Measurements from ENCODE around the gene FBXO24. TPM values are rescaled to one million over a fixed set of nuclear protein-coding genes. Genes with fewer than 3 reads are reported as not detected.
A peak's percentile ranks its signal among the peaks of the same experiment; 100 is the strongest.

Gene FBXO24
- total and polyA plus RNA-seq, 9 of the 15 experiments (the other 6 are each of a cell fraction or from before 2014, with no cell fraction given), result 0.17 to 0.95 (median 0.50) TPM

DNA sequence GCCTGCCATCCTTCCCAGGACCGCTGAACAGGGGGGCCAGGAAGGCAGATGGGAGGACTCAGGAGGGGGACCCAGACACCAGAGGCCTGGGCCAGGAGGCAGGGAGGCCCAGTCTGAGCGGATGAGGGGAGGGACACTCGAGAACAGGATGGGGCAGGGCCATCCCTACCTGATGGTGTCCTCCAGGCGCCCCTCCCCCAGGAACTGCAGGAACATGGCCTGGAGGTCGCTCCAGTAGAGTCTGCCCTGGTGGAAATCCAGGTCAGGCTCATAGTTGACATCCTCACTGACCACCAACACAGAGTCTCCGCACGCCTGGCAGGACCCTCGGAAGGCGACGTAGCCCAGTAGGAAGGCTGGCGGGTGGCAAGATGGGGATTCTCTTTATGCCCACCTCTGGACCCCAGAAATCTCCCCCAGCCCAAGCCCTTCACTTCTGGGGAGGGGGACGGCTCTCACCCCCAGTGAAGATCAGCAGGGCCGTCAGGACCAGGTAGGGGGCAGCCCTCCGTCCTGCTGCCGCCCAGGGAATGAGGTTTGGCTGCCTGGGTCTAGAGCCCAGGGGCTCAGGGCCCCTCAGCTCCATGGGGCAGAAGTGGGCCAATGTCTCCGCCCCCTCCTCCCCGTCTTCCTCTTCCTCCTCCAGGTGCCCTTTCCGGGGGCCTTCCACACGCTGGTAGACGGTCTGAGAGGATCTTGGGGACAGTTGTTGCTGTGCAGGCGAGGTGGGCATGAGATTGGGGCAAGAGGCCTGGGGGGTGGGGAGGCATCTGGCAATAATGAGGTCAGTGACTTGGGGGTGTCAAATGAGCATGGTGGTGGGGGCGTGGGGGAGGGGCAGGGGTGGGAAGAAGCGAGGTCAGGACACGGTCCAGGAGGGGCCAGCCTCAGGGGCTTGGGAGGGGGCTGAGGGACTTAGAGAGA is 54.7 kb downstream of the FBXO24 start (continued):
- TF ChIP-seq TBL1XR1 (IDR thresholded peaks at IDR 0.05; ENCODE audit: low read length in 2 of 2), result no peak
- no peak for TF ChIP-seq NFYB (IDR thresholded peaks at IDR 0.05; ENCODE audit: extremely low read depth, insufficient read length)
- TF ChIP-seq ATF1 (CRISPR knock-in tag; IDR thresholded peaks at IDR 0.05), result no peak
- 0 out of 2 replicates have a peak, but pooled peaks have one; percentile 6 for TF ChIP-seq ATF1 (tag; IDR thresholded peaks at IDR 0.05)
- TF ChIP-seq ZSCAN32 (CRISPR knock-in tag; IDR thresholded peaks at IDR 0.05), result no peak
- TF ChIP-seq, protein P1, sequence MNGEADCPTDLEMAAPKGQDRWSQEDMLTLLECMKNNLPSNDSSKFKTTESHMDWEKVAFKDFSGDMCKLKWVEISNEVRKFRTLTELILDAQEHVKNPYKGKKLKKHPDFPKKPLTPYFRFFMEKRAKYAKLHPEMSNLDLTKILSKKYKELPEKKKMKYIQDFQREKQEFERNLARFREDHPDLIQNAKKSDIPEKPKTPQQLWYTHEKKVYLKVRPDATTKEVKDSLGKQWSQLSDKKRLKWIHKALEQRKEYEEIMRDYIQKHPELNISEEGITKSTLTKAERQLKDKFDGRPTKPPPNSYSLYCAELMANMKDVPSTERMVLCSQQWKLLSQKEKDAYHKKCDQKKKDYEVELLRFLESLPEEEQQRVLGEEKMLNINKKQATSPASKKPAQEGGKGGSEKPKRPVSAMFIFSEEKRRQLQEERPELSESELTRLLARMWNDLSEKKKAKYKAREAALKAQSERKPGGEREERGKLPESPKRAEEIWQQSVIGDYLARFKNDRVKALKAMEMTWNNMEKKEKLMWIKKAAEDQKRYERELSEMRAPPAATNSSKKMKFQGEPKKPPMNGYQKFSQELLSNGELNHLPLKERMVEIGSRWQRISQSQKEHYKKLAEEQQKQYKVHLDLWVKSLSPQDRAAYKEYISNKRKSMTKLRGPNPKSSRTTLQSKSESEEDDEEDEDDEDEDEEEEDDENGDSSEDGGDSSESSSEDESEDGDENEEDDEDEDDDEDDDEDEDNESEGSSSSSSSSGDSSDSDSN (IDR thresholded peaks at IDR 0.05; ENCODE audit: borderline replicate concordance in 1 of 2, low read depth in 2 of 2, low read length in 2 of 2), result no peak
- TF ChIP-seq, protein P2, sequence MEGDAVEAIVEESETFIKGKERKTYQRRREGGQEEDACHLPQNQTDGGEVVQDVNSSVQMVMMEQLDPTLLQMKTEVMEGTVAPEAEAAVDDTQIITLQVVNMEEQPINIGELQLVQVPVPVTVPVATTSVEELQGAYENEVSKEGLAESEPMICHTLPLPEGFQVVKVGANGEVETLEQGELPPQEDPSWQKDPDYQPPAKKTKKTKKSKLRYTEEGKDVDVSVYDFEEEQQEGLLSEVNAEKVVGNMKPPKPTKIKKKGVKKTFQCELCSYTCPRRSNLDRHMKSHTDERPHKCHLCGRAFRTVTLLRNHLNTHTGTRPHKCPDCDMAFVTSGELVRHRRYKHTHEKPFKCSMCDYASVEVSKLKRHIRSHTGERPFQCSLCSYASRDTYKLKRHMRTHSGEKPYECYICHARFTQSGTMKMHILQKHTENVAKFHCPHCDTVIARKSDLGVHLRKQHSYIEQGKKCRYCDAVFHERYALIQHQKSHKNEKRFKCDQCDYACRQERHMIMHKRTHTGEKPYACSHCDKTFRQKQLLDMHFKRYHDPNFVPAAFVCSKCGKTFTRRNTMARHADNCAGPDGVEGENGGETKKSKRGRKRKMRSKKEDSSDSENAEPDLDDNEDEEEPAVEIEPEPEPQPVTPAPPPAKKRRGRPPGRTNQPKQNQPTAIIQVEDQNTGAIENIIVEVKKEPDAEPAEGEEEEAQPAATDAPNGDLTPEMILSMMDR (IDR thresholded peaks at IDR 0.05 in 2 of 3, conservative IDR thresholded peaks at IDR 0.05 in 1 of 3; ENCODE audit: insufficient read depth in 2 of 3, low read depth in 1 of 3, low read length in 3 of 3), result peak in 2 of 3 experiments; percentile 19 to 21; a peak in 2 of 6 replicates
- TF ChIP-seq, protein P3, sequence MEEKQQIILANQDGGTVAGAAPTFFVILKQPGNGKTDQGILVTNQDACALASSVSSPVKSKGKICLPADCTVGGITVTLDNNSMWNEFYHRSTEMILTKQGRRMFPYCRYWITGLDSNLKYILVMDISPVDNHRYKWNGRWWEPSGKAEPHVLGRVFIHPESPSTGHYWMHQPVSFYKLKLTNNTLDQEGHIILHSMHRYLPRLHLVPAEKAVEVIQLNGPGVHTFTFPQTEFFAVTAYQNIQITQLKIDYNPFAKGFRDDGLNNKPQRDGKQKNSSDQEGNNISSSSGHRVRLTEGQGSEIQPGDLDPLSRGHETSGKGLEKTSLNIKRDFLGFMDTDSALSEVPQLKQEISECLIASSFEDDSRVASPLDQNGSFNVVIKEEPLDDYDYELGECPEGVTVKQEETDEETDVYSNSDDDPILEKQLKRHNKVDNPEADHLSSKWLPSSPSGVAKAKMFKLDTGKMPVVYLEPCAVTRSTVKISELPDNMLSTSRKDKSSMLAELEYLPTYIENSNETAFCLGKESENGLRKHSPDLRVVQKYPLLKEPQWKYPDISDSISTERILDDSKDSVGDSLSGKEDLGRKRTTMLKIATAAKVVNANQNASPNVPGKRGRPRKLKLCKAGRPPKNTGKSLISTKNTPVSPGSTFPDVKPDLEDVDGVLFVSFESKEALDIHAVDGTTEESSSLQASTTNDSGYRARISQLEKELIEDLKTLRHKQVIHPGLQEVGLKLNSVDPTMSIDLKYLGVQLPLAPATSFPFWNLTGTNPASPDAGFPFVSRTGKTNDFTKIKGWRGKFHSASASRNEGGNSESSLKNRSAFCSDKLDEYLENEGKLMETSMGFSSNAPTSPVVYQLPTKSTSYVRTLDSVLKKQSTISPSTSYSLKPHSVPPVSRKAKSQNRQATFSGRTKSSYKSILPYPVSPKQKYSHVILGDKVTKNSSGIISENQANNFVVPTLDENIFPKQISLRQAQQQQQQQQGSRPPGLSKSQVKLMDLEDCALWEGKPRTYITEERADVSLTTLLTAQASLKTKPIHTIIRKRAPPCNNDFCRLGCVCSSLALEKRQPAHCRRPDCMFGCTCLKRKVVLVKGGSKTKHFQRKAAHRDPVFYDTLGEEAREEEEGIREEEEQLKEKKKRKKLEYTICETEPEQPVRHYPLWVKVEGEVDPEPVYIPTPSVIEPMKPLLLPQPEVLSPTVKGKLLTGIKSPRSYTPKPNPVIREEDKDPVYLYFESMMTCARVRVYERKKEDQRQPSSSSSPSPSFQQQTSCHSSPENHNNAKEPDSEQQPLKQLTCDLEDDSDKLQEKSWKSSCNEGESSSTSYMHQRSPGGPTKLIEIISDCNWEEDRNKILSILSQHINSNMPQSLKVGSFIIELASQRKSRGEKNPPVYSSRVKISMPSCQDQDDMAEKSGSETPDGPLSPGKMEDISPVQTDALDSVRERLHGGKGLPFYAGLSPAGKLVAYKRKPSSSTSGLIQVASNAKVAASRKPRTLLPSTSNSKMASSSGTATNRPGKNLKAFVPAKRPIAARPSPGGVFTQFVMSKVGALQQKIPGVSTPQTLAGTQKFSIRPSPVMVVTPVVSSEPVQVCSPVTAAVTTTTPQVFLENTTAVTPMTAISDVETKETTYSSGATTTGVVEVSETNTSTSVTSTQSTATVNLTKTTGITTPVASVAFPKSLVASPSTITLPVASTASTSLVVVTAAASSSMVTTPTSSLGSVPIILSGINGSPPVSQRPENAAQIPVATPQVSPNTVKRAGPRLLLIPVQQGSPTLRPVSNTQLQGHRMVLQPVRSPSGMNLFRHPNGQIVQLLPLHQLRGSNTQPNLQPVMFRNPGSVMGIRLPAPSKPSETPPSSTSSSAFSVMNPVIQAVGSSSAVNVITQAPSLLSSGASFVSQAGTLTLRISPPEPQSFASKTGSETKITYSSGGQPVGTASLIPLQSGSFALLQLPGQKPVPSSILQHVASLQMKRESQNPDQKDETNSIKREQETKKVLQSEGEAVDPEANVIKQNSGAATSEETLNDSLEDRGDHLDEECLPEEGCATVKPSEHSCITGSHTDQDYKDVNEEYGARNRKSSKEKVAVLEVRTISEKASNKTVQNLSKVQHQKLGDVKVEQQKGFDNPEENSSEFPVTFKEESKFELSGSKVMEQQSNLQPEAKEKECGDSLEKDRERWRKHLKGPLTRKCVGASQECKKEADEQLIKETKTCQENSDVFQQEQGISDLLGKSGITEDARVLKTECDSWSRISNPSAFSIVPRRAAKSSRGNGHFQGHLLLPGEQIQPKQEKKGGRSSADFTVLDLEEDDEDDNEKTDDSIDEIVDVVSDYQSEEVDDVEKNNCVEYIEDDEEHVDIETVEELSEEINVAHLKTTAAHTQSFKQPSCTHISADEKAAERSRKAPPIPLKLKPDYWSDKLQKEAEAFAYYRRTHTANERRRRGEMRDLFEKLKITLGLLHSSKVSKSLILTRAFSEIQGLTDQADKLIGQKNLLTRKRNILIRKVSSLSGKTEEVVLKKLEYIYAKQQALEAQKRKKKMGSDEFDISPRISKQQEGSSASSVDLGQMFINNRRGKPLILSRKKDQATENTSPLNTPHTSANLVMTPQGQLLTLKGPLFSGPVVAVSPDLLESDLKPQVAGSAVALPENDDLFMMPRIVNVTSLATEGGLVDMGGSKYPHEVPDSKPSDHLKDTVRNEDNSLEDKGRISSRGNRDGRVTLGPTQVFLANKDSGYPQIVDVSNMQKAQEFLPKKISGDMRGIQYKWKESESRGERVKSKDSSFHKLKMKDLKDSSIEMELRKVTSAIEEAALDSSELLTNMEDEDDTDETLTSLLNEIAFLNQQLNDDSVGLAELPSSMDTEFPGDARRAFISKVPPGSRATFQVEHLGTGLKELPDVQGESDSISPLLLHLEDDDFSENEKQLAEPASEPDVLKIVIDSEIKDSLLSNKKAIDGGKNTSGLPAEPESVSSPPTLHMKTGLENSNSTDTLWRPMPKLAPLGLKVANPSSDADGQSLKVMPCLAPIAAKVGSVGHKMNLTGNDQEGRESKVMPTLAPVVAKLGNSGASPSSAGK (IDR thresholded peaks at IDR 0.05), result no peak
